Hepatocyte (in vitro differentiated cells): ENCODE measurements around the gene ANHX. TPM values are rescaled to one million over a fixed set of nuclear protein-coding genes. Genes with fewer than 3 reads are reported as not detected.
A peak's percentile ranks its signal among the peaks of the same experiment; 100 is the strongest.

Experiments
- DNase-seq: peaks from one replicate; pipeline ENCODE4 v3.0.0-alpha.2; 2016; ENCODE audit warnings: low spot score
- H2AFZ ChIP-seq: fragments of 200-600 bp; sonication (generic); 2 replicates; pipeline ENCODE4 v1.6.0; 2016; ENCODE audit warnings: antibody characterized with exemption, mild to moderate bottlenecking
- H3K27ac ChIP-seq: fragments of 200-600 bp; sonication (generic); 2 replicates; pipeline ENCODE4 v1.5.1; 2016; ENCODE audit warnings: mild to moderate bottlenecking
- H3K27me3 ChIP-seq: fragments of 200-600 bp; sonication (generic); 2 replicates; pipeline ENCODE4 v1.6.1; 2016
- H3K36me3 ChIP-seq: fragments of 200-600 bp; sonication (generic); replicated peaks from 2 replicates; pipeline ENCODE4 v1.5.1; 2016; ENCODE audit warnings: low read depth; ENCODE audit not compliant: insufficient read depth
- H3K4me1 ChIP-seq: fragments of 200-600 bp; sonication (generic); 2 replicates; pipeline ENCODE4 v1.5.1; 2016; ENCODE audit warnings: mild to moderate bottlenecking, moderate library complexity; ENCODE audit not compliant: insufficient read depth
- H3K4me2 ChIP-seq: fragments of 200-600 bp; sonication (generic); 2 replicates; pipeline ENCODE4 v1.6.0; 2016
- H3K4me3 ChIP-seq: fragments of 200-600 bp; sonication (generic); 2 replicates; pipeline ENCODE4 v1.5.1; 2016; ENCODE audit warnings: mild to moderate bottlenecking
- H3K79me2 ChIP-seq: fragments of 200-600 bp; sonication (generic); 2 replicates; pipeline ENCODE4 v1.6.0; 2017; ENCODE audit warnings: mild to moderate bottlenecking
- H3K9me2 ChIP-seq: fragments of 200-600 bp; sonication (generic); replicated peaks from 2 replicates; pipeline ENCODE4 v1.6.0; 2017; ENCODE audit warnings: mild to moderate bottlenecking; ENCODE audit not compliant: insufficient read depth
- H3K9me3 ChIP-seq: fragments of 200-600 bp; sonication (generic); 2 replicates; pipeline ENCODE4 v1.5.1; 2016; ENCODE audit warnings: low read depth, mild to moderate bottlenecking
- H4K20me1 ChIP-seq: fragments of 200-600 bp; sonication (generic); 2 replicates; pipeline ENCODE4 v1.6.0; 2016; ENCODE audit warnings: mild to moderate bottlenecking; ENCODE audit not compliant: insufficient read depth, poor library complexity, severe bottlenecking
- EZH2 ChIP-seq: fragments of 200-600 bp; sonication (generic); IDR thresholded peaks from 2 replicates; pipeline ENCODE4 v1.6.1; 2016; ENCODE audit warnings: antibody characterized with exemption, mild to moderate bottlenecking, borderline replicate concordance
- EZH2phosphoT487 ChIP-seq: fragments of 200-600 bp; sonication (generic); IDR thresholded peaks from one replicate; pipeline ENCODE4 v1.6.1; 2018; ENCODE audit warnings: antibody characterized with exemption, mild to moderate bottlenecking, low read depth, moderate library complexity; ENCODE audit not compliant: unreplicated experiment, severe bottlenecking
- WGBS: methylation state at CpG from one replicate; pipeline ENCODE4 v1.1.6; 2016; ENCODE audit warnings: low lambda C conversion rate; ENCODE audit errors: missing lambda C conversion rate; 5-methylcytosine and 5-hydroxymethylcytosine counted together
- polyA plus RNA-seq: library from polyadenylated mRNA; unstranded; fragments of >200 nt; fragmentation: Nextera tagmentation; extraction: Ambion mirVana; gene quantifications from 2 replicates; pipeline ENCODE4 v1.2.1, GENCODE V29; 2016
- total RNA-seq: library from RNA; depleted of rRNA; stranded (reverse); fragments of >200 nt; gene quantifications from 2 replicates; pipeline ENCODE4 v1.2.3, GENCODE V29; 2014
- TF ChIP-seq, protein P1 (sequence below): fragments of 200-600 bp; sonication (generic); IDR thresholded peaks from 2 replicates; pipeline ENCODE4 v1.5.1; 2016; ENCODE audit warnings: antibody characterized with exemption, mild to moderate bottlenecking; ENCODE audit not compliant: poor library complexity

Gene ANHX
- total and polyA plus RNA-seq, 2 experiments from 2014 or later = not detected

DNA sequence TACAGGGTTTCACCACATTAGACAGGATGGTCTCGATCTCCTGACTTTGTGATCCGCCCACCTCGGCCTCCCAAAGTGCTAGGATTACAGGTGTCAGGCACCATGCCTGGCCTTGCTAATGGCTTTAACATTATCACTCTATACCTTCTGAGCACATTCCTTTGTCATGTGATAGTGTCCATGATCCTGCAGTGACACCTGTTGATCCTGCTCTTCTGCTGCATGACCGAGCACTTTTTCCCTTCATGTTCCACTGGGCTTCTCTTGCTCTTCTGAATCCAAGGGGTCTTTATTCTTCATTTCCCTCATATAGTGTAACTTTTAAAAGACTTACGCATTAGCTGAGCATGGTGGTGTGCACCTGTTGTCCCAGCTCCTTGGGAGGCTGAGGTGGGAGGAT lies 42.8 kb downstream of the ANHX start:
- Histone ChIP-seq H3K36me3 (peaks cover 43% of the 10 kb centered on the region), H3K9me2 (no peaks in the 10 kb centered on the region), H3K79me2 (no peaks in the 10 kb centered on the region), H3K27ac (no peak overlapping the region), H4K20me1 (no peaks in the 10 kb centered on the region), H3K4me2 (no peak overlapping the region), H3K9me3 (peaks cover 71% of the 10 kb centered on the region), H3K4me1 (no peaks in the 10 kb centered on the region), H3K27me3 (no peaks in the 10 kb centered on the region), H2AFZ (no peak overlapping the region), H3K4me3 (no peak overlapping the region)
- WGBS = 97% methylated on average over 5 of the region's 5 CpGs
- DNase-seq = no peak
- TF ChIP-seq EZH2 = no peak
- TF ChIP-seq EZH2phosphoT487 = no peak
- TF ChIP-seq, protein P1, sequence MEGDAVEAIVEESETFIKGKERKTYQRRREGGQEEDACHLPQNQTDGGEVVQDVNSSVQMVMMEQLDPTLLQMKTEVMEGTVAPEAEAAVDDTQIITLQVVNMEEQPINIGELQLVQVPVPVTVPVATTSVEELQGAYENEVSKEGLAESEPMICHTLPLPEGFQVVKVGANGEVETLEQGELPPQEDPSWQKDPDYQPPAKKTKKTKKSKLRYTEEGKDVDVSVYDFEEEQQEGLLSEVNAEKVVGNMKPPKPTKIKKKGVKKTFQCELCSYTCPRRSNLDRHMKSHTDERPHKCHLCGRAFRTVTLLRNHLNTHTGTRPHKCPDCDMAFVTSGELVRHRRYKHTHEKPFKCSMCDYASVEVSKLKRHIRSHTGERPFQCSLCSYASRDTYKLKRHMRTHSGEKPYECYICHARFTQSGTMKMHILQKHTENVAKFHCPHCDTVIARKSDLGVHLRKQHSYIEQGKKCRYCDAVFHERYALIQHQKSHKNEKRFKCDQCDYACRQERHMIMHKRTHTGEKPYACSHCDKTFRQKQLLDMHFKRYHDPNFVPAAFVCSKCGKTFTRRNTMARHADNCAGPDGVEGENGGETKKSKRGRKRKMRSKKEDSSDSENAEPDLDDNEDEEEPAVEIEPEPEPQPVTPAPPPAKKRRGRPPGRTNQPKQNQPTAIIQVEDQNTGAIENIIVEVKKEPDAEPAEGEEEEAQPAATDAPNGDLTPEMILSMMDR = no peak

DNA sequence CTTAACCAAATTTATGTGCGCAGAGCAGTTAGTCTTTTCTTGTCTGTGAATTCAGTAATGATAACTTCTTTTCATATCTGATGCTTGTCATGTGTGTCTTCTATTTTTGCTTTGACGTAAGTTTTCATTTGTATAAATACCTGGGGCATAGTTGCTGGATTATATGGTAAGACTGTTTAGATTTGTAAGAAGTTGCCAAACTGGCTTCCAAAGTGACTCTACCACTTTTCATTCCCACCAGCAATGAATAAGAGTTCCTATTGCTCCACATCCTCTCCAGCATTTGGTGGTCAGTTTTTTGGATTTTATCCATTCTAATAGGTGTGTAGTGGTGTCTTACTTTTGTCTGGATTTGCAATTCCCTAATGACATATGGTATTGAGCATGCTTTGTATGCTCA lies 45.5 kb downstream of the ANHX start:
- 100% methylated on average over 2 of the region's 2 CpGs for WGBS
- no peaks in the 10 kb centered on the region for H3K27me3 ChIP-seq

DNA sequence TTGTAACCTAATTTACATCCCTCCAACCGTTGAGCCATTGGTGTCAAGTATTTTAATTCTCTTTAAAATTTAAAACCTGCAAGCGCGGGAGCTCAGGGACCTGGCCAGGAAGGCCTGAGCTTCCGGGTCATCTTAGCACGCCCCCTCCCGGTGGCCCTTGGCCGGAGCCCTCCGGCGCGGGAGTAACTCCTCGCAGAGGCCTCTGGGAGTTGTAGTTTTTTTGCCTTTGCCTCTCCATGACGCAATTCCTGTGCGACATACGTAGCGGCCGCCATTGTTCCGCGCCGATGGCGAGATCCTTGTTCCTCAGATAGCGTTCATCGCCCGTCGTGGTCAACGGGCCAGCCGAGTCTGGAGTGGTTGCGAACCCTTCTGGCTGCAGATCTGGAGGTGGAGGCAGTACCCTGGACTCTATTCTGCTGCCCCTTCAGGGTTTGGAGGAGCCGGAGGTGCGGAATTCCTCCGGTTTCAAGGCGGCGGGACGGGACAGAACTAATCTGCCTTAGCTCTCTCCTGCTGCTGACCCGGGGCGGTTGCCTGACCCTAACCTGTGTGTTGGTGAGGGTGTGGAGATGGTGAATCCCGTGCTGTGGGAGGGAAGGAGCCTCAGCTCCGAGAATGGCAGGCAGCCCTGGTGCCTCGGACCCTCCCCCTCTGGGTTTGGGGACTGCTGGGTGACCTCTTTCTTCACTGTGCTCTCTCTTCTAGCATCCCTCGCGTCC lies 54.3 kb downstream of the ANHX start, which contains the start of gene ZNF268:
Gene ZNF268, plus strand, starts transcription at position 258 of the 722 bp plus-strand sequence. CDS start 503 bp downstream, outside the sequence.
- peaks cover 14% of the 10 kb centered on the region for H3K79me2 ChIP-seq
- peaks cover 19% of the 10 kb centered on the region for H3K9me3 ChIP-seq
- peak; percentile 96 for DNase-seq
- H3K36me3 ChIP-seq = peaks cover 5% of the 10 kb centered on the region
- H3K9me2 ChIP-seq = no peaks in the 10 kb centered on the region
- 3% methylated on average over 39 of the region's 40 CpGs for WGBS
- peak within 1 kb of the TSS; percentile 83 for H3K27ac ChIP-seq
- TF ChIP-seq EZH2 (no peak), EZH2phosphoT487 (no peak)
- TF ChIP-seq, protein P1 = peak; percentile 91
- H3K4me3 ChIP-seq = peak within 1 kb of the TSS; percentile 83
- peak within 1 kb of the TSS; percentile 97 for H3K4me2 ChIP-seq
- H3K4me1 ChIP-seq = peaks cover 6% of the 10 kb centered on the region
- no peaks in the 10 kb centered on the region for H3K27me3 ChIP-seq
- H4K20me1 ChIP-seq = no peaks in the 10 kb centered on the region
- H2AFZ ChIP-seq = peak within 1 kb of the TSS; percentile 94

More for the DNA sequence above, 45.5 kb downstream of the ANHX start:
- no peak overlapping the region for H2AFZ ChIP-seq
- DNase-seq = no peak
- H4K20me1 ChIP-seq = no peaks in the 10 kb centered on the region
- H3K36me3 ChIP-seq = peaks cover 52% of the 10 kb centered on the region
- no peaks in the 10 kb centered on the region for H3K4me1 ChIP-seq
- no peaks in the 10 kb centered on the region for H3K9me2 ChIP-seq
- H3K27ac ChIP-seq = no peak overlapping the region
- peaks cover 78% of the 10 kb centered on the region for H3K9me3 ChIP-seq
- TF ChIP-seq, protein P1 = no peak
- no peak for TF ChIP-seq EZH2
- no peak for TF ChIP-seq EZH2phosphoT487
- no peak overlapping the region for H3K4me3 ChIP-seq
- H3K4me2 ChIP-seq = no peak overlapping the region
- no peaks in the 10 kb centered on the region for H3K79me2 ChIP-seq
